HG03378 (cell line): ENCODE measurements around the gene CDCA7L.
"Not testable (repeated sequence)": the region's sequence is repeated elsewhere in the genome, so short reads cannot be mapped to it uniquely, and the experiment has no call there.

Experiments
- ATAC-seq: cut with Tn5 transposase; IDR thresholded peaks from one replicate; pipeline ENCODE4 v1.9.1; 2021; ENCODE audit warnings: mild to moderate bottlenecking, moderate library complexity; ENCODE audit not compliant: unreplicated experiment

The CDCA7L gene

DNA sequence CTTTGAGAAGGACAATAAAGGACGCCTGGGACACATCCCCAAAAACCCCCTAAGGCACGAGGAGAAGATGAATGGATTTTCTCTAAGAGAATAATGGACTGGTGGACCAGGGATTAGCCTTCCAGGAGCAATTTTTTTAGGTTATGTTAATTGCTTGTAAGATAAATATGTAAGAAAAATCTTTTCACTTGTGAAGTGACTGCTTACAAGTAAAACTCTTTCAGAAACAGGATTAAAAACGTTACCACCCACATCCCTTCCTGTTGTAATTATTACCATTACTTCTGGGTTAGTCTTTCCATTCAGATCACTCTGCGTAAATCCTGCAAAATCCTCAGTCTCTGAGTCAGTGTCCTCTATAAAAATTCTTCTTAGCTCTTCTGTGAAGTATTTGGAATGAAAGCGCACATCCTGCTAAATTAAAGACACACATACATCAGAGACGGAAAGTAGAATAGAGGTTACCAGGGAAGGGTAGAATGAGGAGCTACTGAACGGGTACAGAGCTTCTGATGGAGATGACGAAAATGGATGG, 34.3 kb downstream of the CDCA7L start:
- no peak for ATAC-seq

DNA sequence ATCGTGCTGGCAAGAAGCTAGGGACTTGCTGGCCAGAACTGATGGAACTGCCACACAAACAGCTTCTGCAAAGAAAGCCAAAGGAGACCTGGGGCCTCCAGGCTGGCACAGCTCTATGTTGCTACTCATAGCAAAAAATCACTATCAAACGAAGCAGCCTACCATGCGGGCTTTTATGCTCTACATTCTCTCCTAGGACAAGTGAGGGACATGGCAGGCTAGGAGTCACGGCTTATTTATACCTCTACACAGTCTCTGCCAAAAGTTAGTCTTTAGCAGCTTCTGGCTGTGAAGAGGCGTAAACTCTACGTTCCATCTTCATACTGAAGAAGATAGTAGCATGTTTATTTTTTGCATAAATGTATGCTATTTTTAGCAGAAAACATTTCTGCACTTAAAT, 35.4 kb downstream of the CDCA7L start:
- ATAC-seq: no peak

DNA sequence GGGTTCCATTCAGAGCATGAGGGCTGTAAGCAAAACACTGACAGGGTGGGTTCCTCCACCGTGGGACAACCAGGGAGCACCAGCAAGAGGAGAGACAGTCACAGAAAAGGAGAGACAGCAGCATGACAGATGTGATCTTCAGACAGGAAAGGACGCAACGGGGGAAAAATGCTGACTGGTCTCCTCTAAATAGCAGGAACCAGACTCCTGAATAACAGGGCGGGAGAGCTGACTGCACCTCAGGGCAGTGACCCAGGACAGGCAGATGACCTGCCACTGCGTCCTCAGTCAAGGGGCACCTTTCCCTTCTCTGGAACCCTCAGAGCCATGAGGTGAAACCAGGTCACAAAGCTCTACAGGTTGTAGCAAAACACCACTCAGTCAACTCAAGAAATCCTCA, 37.0 kb downstream of the CDCA7L start:
- ATAC-seq: no peak

DNA sequence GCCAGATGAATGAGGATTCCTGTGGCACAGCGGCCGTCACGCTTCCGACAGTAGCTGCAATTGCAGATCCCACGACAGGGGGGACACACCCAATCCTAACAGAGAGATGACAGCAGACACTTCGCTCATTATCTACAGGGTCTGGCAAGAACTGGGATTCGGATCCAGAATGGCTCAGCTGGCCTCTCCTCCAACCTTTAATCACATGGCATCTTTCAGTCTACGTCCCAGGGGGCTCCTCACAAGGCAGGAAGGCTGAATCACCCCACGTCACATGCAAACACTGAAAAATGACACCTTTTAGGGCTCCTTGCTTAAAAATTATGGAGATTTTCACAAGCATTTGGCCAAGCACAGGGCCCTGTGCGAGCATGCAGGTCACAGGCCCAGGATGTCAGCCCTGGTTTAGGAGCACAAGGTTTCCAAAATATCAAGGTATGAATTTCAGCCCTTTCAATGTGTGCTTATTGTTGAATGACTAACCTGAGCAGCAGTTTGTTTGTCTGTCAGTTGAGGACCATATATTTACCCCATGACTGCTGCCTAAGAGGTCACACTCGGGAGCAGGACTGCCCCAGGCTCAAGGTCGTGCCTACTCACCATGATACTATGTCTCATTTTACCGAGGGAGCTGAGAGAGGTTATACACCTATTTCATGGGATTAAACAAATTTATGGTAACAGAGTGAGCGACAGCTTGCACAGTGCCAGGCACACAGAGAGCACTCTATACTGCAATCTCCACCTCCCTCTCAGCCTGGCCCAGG, 42.5 kb downstream of the CDCA7L start:
- no peak for ATAC-seq

DNA sequence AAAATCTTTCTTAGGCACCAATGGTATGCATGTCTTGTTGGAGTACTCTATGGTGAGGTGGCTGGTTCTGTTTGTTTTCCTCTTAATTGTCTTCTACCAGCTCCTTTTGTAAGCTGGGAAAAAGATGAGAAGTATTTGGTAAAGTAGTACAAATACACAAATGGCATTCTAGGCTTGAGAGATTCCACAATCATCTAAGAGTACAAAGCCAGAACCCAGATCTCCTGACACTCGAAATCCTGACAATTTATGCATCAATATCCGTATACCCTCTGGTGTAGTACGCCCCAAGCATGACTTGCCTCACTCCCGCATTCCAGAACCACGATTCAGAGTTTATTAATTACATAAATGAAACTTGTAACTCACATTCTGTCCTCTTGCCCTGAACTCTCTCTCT, 43.5 kb downstream of the CDCA7L start:
- ATAC-seq: no peak

DNA sequence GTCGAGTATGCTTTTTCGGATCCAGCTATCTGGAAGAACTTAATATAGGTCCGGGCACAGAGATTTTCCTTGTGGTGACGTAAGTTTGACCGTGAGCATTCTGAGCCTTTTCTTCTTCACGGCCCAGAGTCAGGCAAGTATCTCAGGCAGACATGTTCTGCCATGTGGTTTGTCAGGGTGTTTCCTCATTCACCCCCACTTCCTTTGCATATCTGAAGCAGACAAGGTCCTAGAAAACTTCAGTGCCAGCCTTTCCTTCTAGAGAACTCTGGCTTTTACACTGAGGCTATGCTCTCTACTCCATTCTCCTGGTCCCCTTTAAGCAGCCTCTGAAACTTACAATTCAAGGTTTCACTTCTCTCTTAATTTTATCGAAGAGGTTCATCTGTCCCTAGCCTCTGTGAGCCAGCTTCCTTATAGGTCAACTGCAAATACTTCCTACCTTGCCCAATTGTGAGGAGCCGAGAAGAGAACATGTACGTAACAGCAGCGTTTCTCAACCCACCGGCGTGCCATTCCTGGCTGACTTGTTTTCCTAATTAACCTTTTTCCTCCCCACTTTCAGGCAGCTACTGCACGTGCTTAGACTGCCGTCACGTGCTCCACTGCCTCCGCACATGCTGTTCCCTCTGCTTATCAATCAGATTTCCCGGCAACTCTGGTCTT, 47.3 kb downstream of the CDCA7L start:
- peak; percentile 96 for ATAC-seq

DNA sequence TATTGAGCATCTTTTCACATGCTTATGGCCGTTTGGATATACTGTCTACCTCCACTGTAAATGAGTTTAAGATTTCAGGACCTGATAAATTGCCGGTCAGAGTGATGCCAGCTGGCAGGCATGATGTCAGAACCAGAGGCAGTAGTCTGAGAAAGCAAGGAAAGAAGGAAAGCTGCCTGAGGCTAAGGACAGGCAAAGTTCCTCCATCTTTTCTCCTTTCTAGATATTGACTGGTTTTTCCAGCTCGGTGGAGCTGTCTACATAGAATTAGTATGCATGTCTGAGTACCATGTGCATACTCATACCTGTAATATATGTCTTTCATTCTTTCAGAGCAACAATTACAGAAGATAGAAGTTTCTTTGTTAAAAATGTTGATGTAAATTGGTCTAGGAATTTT, 52.3 kb downstream of the CDCA7L start:
- no peak for ATAC-seq

DNA sequence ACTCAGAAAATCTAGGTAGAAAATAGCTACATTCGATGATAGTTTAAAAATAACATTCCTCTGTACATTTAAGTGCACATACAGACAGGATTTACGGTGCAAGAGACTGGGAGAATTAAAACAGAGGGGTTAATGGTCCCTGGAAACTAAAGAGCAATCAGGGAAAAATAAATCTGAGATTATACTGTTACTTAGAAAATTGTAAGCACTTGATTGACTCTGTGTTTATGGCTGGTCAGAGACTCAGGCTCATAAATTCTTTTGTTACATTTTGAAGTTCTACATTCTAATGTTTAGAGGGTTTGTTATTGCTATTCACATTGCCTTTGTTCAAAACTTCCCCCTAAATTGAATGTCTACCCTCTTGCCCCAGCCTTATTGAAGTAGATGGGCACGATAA, 54.4 kb downstream of the CDCA7L start:
- ATAC-seq: no peak

DNA sequence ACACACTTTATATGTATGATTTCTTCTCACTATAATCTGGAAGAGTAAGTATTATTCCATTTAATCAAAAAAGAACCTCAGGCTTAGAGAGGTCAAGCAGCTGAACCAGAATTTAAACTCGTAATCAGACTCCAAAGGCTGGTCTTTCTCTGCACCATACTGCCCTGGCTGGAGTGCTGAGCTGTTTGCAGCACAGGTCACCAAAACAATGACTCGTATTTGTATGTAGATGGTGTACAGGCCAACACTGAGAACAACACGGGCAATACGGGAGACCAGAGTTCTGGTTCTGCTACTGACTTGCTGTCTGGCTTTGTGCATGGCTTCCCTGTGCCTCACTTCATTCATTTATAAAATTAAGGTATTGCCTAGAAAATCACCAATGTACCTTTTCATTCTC, 57.9 kb downstream of the CDCA7L start:
- no peak for ATAC-seq

DNA sequence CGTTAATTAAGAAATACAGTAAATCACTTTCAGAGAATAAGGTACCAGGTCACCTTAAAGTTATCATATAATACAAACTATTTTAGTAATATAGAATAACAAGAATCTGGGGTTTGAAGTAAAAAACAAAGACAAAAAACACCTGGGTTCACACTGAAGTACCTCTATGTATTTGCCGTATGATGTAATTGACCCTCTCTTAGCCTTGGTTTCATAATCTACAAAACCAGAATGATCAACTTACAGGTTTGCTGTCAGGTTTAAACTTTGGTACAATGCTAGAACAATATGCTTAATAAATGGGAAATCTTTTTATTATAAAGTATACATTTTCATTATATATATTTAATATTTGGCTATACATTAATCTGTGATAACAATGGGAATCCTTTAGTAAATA, 58.3 kb downstream of the CDCA7L start:
- ATAC-seq: no peak

DNA sequence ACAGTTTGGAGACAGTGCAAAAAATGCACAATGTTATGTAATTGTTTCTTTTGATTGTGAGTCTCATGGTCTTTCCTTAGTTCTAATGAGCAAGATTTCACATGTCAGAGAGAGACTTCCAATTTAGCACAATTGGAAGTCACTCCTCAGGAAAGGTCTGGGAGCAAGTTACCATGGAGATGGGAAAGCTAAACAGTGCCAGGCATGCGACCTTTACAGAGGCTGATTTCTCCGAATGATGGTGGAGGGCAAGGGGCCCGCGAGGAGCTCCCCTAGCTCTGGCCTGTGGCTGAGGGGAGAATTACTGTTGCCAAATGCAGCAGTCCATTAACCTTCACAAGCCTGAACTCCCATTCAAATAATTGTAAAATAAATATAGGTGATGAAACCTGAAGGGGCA, 59.3 kb downstream of the CDCA7L start:
- no peak for ATAC-seq

DNA sequence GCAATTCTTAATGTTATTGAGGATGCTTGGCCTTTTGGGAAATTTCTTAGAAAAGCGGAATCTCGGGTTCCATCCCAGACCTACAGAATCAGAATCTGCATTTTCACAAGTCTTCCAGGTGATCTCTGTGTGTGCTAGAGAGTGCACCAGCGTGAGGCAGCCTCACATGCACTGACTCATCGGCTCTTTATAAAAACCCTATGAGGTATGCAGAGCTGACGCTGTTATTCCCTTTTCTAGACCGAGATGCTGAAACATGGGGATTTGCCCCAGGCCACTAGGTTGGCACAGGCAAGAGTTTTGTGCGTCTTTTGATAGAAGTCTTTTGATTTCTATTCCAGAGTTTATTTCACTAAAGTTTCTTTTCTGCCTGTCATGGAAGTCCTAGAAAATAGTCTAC, 61.2 kb downstream of the CDCA7L start:
- ATAC-seq: no peak

DNA sequence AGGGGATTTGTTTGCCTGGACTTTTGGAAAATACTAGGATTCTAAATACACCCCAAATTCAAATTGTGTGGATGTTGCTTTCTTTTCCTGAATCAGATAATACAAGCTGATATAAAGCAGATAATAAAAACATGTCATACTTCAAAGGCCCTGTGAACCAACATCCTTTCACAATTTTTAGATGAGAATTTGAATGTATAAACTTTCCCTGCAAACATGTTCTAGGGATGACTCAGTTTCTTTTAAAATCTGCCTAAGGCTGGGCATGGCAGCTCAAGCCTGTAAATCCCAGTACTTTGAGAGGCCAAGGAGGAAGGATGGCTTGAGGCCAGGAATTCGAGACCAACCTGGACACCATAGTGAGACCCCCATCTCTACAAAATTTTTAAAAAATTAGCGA, 62.2 kb downstream of the CDCA7L start:
- not testable (repeated sequence) for ATAC-seq

DNA sequence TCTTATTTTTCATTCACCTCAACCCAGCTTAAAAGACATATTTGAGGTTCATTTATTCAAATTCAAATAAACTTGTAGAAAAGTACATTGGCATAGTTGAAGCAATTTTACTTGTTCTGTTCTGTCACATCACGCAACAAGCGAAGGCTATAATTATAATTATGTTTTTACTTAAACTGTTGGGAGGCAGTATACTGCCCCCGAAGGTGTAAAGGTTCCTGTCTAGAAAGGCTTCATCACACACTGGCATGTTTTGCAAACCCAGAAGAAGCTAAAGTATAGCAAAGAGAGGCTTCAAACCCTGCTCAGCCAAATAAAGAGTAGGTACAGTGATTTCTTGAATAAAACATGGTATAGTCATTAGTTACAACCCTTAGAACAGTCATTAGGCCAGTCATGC, 62.6 kb downstream of the CDCA7L start:
- no peak for ATAC-seq

DNA sequence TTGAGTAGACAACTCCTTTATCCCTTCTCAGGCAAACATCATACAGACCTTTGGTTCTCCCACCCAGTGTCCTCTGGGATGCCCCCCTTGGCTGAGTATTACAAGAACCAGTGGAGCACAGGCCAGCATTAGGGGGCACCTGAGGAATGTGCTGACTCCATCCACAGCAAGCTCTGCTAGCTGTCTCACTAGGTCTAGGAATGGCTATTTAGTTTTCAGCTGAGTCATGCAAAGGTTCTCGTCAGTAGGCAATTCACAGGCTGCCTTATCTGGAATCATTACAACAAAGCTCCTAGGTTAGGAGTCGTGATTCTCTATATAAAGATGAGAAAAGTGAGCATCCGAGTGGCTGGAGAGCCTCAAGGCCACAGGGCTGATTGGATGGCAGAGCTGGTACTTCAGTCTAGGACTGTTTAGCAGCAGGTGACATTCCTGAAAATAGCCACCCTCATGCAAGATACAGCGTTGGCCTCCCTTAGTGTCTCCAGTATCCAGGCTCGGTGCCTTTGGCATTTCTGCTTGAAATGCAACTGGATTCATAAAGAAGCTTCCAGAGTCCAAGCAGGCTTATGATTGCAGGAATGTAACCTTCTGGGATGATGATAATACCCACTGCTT, 75.8 kb downstream of the CDCA7L start:
- ATAC-seq: no peak

DNA sequence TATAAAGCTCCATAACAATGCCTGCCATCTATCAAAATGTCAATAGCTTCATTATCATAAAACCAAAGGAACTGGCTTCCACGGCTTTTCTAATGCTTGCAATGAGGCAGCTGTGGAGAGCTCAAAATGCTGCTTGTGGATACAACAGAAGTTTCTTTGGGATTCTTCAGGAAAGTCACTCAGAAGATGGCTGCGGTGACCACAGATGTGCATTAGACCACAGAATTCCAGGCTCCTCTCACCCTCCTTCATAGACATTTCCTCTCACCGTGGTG, 77.2 kb downstream of the CDCA7L start:
- no peak for ATAC-seq

DNA sequence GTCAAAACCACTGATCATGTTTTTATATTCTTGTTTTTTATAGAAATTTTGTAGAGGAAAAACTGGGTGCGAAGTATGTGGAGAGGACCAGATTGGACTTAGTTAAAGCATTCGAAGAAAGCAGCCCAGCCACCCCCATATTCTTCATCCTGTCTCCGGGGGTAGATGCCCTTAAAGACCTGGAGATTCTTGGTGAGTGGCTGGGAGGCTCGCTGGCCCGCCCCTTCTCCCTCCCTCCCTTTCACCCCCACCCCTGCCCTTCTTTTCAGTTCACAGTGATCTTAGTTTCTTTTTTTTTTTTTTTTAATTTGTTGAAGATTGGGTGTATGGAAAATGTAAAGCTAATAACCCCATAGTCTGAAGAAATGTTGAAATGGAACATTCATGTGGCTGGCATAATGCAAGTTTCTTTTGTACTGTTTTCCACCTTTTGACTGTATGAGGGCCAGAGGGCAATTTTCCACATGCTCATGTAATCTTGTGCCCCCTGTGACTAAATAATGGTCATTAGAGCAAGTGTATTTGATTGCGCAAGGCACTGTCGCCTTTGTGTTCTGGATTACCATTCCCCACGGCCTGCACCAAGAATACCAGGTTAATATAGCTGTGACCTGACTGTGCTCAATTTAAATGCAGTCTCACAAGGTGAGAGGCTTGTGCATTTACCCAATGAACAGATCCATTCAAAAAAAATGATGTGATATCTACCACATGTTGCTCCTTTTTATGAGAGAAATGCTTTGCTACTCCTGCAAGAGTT, 77.7 kb downstream of the CDCA7L start:
- ATAC-seq: no peak

DNA sequence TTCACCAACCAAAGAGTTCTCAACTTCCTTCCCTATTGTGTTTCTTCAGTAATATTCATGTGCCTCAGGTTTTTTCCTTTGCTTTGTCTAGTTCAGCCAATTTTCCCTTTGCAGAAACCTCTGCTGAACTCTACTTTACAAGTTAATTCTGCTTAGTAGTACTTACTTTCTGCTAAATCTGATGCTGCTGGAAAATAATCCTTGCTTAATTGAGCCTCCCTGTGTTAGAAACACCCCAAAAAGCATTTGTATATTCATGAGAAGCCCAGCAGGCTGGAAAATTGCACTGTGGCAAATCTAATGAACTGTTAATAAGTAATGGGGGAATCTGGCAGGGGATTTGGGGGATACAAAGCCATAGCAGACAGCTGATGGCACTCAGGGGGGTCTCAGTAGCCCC, 78.5 kb downstream of the CDCA7L start:
- ATAC-seq: no peak

DNA sequence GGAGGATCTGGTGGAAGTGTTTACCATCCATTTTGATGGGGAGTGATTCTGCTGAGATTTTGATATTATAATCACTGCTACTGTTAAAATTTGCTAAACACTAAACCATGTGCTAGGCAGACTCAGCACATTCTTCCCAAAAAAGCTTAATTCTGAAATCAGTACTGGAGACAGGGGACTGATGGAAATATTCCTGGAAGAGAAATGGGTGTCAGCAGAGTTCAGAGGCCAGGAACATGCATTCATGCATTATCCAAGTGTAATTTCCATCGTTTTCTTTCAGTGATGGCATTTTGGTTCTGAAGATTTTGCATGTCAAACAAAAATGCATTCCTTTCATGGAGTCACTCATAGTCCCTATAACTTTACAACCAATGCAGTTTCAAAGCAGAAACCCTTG, 79.0 kb downstream of the CDCA7L start:
- ATAC-seq: no peak

DNA sequence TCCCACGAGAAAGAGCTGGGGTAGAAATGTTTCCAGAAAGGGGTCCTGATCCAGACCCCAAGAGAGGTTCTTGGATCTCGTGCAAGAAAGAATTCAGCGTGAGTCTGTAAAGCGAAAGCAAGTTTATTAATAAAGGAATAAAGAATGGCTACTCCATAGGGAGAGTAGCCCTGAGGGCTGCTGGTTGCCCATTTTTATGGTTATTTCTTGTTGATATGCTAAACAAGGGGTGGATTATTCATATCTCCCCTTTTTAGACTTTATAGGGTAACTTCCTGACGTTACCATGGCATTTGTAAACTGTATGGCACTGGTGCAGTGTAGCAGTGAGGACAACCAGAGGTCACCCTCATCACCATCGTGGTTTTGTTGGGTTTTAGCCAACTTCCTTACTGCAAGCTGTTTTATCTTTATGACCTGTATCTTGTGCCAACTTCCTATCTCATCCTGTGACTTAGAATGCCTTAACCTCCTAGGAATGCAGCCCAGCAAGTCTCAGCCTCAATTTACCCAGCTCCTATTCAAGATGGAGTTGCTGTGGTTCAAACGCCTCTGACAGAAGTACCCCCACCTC, 80.0 kb downstream of the CDCA7L start:
- not testable (repeated sequence) for ATAC-seq

DNA sequence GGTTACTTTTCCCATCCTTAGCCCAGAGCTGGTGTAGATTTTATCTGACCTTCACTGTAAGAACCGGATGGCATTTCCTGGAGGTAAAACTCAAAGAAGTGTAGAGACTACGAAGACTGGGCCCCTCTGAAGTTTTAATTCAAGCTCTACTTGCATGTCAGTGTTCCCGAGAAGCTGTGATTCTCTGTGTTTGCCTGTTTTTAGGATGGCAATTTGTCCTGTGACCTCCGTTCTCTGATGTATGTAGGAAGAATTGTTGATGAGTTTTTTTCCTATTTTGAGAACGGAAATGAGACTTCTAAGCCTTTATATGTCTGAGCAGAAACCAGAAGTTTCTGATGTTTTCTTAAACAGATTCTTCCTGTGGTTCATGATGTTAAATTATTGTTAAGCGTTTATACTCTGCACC, 94.1 kb downstream of the CDCA7L start:
- ATAC-seq: no peak
